ENCODE data around the gene SSX4B.
"Not testable (repeated sequence)": the region's sequence is repeated elsewhere in the genome, so short reads cannot be mapped to it uniquely, and the experiment has no call there.

SSX4B gene

DNA sequence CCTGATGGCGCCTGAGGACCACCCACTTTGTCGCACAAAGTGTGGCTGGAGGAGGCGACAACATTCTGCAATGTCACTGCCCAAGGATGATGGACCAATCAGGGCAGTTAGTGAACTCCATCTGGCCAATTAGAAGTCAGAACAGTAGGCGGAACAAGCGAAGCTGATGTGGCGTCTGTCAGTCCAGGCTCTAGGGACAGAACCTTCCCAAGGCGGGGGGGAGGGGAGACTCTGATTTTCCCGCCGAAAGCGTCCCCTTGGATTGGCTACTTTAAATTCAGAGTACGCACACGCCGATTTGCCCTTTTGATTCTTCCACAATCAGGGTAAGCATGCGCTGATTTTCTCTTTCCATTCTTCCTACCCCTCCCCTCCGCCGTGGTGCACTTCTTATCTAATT lies 28.5 kb downstream of the SSX4B start, which contains the start of gene SSX4:
TSS of gene SSX4 (plus strand) at position 301 of the 400 bp plus-strand sequence. CDS start 515 bp downstream, outside the sequence.
- not testable (repeated sequence) for DNase-seq; H3K27me3 Mint-ChIP-seq; H3K4me1 Mint-ChIP-seq; H3K4me3 Mint-ChIP-seq; ATAC-seq; H3K36me3 Mint-ChIP-seq (ENCODE audit: low read depth); H3K9me3 Mint-ChIP-seq; H3K27ac Mint-ChIP-seq

DNA sequence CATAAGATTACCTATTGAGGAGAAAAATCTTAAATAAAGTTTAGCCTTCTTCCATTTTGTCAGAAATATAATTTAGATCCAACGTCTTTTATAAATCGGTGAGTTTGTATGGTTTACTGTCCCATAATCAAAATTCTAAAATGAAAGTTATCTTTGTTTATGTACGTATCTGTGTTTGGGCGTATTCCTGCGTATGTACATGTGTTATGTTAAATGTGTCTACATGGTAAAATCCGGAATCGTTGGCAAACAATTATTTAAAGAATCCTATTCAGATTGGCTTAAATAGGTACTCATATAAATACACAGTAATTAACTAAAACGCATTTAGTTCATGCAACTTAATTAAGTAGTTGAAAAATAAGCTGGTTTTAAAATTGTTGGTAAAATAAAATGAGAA lies 41.4 kb downstream of the SSX4B start:
- DNase-seq: not testable (repeated sequence)

DNA sequence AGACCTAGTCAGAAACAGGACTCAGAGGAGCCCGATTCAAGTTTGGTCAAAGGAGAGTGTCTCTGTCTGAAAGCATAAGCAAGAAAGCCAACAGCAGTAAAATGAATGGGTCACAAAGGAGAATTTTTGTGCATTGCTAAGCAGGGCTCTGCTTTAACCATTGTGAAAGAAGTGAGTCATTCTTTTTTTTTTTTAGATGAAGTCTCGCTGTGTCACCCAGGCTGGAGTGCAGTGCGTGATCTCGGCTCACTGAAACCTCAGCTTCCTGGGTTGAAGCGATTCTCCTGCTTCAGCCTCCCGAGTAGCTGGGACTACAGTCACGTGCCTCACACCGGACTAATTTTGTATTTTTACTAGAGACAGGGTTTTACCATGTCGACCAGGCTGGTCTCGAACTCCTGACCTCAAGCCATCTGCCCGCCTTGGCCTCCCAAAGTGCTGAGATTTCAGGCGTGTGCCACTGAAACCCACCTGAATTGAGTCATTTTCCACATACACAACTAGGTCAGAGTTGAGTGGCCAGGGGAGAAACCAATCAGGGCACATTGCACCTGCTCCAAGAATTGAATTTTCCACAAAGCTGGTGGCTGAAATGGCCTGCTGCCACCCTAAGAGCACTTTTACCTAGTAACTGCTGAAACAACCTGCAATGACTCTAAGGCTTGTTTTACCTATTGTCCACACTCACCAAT lies 43.9 kb downstream of the SSX4B start:
- H3K9me3 Mint-ChIP-seq; H3K27me3 Mint-ChIP-seq; H3K27ac Mint-ChIP-seq; H3K36me3 Mint-ChIP-seq (ENCODE audit: low read depth); H3K4me1 Mint-ChIP-seq; H3K4me3 Mint-ChIP-seq; DNase-seq: not testable (repeated sequence)
- ATAC-seq: peak; percentile 89

More for the DNA sequence above, 41.4 kb downstream of the SSX4B start:
- not testable (repeated sequence) for H3K27ac Mint-ChIP-seq; ATAC-seq; H3K9me3 Mint-ChIP-seq; H3K27me3 Mint-ChIP-seq; H3K4me3 Mint-ChIP-seq; H3K4me1 Mint-ChIP-seq; H3K36me3 Mint-ChIP-seq (ENCODE audit: low read depth)

DNA sequence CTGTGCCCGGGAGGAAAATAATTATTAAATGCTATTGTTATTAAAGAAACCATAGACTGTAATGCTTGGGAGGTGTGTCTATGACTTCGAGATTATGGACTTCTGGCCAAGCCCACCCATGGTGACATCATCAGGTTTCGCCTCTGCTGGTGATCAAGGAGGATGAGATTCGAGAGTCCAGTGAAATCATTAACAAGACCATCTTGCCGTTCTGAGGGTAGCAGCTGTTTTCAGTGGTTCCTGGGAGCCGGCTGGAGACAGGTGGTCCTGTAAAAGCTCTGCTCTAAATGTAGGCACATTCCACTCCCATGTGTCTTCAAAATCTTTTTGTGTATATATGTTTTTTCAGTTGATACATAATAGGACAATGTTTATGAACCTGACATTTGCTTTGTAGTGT lies 52.5 kb downstream of the SSX4B start:
- not testable (repeated sequence) for H3K36me3 Mint-ChIP-seq (ENCODE audit: low read depth); H3K27me3 Mint-ChIP-seq; ATAC-seq; H3K4me1 Mint-ChIP-seq; DNase-seq; H3K9me3 Mint-ChIP-seq; H3K27ac Mint-ChIP-seq; H3K4me3 Mint-ChIP-seq

DNA sequence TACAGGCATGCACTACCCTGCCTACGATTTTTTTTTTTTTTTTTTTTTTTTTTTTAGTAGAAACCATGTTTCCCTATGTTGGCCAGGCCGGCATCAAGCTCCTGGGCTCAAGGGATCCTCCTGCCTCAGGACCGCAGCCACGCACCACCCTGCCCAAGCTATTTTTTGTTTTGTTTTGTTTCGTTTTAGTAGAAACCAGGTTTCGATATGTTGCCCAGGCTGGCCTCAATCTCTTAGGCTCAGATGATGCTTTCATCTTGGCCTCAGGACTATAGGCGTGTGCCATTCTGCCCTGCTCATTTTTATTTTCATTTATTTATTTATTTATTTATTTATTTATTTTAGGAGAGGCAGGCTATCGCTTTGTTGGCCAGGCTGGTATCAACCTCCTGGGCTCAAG lies 54.1 kb downstream of the SSX4B start:
- Mint-ChIP-seq H3K4me3 (no peak overlapping the region), H3K4me1 (no peaks in the 10 kb centered on the region), H3K9me3 (no peaks in the 10 kb centered on the region), H3K27ac (no peak overlapping the region), H3K36me3 (ENCODE audit: low read depth) (no peaks in the 10 kb centered on the region), H3K27me3 (no peaks in the 10 kb centered on the region)
- no peak for ATAC-seq
- DNase-seq: no peak

DNA sequence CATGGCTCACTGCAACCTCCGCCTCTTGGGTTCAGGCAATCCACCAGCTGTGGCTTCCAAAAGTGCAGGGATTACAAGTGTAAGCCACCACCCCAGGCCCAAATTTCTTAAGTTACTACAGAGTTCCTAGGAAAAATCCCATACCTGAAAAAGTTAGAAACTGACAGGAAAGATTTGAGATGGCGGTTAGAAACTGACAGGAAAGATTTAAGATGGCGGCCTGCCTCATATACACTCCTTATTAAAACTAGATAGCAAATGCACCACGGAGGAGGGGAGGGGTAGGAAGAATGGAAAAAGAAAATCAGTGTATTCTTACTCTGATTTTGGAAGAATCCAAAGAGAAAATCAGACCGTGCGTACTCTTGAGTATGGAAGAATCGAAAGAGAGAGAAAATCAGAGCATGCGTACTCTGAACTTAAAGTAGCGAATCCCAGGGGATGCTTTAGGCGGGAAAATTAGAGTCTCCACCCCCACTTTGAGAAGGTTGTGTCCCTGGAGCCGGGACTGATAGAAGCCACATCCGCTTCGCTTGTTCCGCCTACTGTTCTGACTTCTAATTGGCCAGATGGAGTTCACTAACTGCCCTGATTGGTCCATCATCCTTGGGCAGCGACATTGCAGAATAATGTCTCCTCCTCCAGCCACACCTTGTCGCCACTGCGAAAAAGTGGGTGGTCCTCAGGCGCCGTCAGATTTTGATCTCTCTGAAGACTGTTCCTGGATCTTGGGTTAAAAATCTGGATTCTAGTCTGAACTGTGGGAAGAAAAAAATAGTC lies 55.3 kb downstream of the SSX4B start, which contains the start of gene SSX3:
TSS of gene SSX3 (minus strand) at position 389 of the 780 bp plus-strand sequence. CDS start 1,454 bp downstream, outside the sequence.
- not testable (repeated sequence) for ATAC-seq, H3K4me1 Mint-ChIP-seq, H3K4me3 Mint-ChIP-seq

More for the DNA sequence above, 55.3 kb downstream of the SSX4B start, which contains the start of gene SSX3:
- H3K9me3 Mint-ChIP-seq; DNase-seq; H3K27ac Mint-ChIP-seq; H3K36me3 Mint-ChIP-seq (ENCODE audit: low read depth); H3K27me3 Mint-ChIP-seq: not testable (repeated sequence)
